ENCODE data around the gene RNF213. TPM values are rescaled to one million over a fixed set of nuclear protein-coding genes. Genes with fewer than 3 reads are reported as not detected.
"Not testable (repeated sequence)": the region's sequence is repeated elsewhere in the genome, so short reads cannot be mapped to it uniquely, and the experiment has no call there.

Gene RNF213
- total RNA-seq, 1 experiment from 2014 or later = 64.9 TPM

DNA sequence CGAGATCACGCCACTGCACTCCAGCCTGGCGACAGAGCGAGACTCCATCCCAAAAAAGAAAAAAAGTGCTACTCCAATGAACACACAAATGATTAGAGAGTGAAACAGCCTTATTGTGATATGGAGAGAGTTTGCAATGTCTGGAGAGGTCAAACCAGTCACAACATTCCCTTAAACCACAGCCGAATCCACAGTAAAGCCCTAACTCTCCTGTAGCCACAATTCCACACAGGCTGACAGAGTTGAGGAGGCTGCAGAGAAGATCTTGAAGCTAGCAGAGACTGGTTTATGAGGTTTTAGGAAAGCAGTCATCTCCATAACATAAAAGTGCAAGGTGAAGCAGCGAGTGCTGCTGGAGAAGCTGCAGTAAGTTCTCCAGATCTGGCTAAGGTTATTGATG is 6.7 kb downstream of the RNF213 start:
- DNase-seq (ENCODE audit: low read depth) = no peak

DNA sequence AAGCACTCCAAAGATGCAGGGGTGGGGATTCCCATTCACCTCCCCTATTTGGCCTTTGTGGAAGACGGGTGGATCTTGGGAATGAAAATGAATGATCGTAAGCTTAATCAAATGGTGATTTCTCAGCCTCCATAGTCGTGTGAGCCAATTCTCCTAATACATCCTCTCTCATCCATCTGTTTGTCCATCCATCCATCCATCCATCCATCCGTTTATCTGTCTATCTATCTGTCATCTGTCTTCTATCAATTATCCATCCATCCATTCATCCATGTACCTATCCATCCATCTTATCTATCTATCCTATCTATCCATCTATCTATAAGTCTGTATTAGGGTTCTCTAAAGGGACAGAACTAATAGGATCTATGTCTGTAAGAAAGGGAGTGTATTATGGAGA is 7.8 kb downstream of the RNF213 start:
- DNase-seq (ENCODE audit: low read depth) = no peak

DNA sequence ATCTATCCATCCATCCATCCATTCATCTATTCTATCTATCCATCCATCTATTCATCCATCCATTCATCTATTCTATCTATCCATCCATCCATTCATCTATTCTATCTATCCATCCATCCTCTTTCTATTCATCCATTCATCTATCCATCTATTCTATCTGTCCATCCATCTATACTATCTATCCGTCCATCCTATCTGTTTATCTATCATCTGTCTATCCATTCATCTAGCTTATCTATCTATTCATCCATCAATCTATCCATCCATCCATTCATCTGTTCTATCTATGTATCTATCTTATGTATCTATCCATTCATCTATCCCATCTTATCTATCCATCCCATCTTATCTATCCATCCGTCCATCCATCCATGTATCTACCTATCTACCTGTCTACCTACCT is 8.8 kb downstream of the RNF213 start:
- DNase-seq (ENCODE audit: low read depth) = no peak

DNA sequence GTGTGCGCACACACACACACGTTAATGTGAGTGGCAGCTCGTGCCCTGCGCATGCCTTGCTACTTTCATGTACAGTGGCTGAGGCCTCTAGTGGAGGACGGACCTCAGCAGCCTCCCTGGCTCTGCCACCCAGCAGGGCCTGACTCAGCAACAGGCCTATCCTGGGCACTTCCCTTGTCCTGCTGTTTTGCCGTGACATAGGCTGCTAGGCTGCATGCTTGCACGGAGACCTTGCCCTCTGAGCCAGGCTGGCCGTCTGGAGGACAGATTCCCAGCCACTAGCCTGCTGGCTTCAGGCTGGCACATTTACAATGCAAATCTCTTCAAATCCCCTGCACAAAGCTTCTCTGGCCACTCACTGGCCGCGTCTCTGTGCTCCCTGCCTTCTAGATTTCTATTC is 9.5 kb downstream of the RNF213 start:
- no peak for DNase-seq (ENCODE audit: low read depth)

DNA sequence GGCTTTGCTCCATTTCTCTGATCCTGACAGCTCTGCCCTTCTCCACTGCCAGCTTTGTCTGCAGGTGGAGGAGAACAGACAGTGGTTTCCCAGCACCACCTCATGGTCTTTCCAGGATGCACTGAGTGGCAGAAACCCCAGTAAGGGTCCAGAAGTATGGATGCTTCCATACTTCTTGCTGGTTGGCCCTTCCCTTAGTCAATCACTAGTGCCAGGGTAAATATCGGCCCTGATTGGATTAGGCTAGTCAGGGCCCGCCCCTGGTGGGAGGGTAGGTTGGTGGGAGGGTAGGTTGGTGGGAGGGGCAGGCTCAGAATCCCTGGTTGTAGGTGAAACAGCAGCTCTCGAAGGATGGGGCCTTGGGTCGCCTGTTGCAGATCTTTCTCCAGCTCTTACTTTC is 10.2 kb downstream of the RNF213 start:
- no peak for DNase-seq (ENCODE audit: low read depth)

DNA sequence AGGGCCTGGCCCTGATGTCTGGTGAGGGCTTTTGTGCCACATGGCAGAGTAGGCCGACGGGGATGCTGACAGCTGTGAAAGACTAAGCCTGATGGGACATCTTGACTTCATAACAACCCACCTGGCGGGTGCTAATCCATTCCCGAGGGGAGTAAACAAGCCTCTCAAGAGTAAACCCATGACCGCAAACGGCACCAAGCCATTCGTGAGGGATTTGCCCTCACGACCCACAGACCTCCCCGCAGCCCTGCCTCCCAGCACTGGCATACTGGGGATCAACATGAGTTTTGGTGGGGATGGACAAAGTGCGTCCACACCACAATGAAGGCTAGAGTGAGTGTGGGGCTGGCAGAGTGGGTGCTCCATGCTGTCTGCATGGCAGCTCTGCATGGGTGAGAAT is 11.7 kb downstream of the RNF213 start:
- DNase-seq (ENCODE audit: low read depth) = no peak

DNA sequence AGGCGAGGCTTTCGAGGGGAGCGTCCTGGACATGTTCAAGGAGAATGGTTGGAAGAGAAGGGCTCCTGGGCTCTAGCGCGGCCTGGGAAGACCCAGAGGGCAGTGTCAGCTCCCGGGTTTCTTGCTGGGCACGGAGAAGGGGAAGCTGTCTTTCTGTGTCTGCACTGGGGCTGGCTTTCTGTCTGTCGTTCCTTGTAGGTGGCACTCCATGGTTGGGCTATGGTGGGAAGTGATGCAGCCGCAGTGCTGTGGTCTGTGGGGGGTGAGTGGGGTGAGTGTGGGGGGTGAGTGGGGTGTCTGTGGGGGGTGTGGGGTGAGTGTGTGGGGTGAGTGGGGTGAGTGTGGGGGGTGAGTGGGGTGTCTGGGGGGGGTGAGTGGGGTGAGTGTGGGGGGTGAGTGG is 13.7 kb downstream of the RNF213 start:
- DNase-seq (ENCODE audit: low read depth) = no peak

DNA sequence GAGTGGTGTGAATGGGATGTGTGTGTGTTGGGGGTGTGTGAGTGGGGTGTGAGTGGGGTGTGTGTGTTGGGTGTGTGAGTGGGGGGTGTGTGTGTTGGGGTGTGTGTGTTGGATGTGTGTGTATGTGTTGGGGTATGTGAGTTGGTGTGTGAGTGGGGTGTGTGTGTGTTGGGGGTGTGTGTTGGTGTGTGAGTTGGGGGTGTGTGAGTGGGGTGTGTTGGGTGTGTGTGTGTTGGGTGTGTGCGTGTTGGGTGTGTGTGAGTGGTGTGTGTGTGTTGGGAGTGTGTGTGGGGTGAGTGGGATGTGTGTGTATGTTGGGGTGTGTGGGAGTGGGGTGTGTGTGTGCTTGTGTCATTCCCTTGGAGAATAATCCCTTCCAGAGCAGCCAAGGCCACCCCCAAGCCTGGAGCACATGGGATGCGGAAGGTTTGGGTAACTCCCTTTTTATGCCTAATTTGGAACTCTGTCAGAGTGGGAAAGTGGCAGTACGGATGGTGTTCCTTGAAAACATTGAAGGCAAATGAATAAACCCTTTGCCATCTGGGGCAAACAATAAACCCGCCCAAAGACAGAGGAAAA is 14.3 kb downstream of the RNF213 start:
- DNase-seq (ENCODE audit: low read depth) = no peak

DNA sequence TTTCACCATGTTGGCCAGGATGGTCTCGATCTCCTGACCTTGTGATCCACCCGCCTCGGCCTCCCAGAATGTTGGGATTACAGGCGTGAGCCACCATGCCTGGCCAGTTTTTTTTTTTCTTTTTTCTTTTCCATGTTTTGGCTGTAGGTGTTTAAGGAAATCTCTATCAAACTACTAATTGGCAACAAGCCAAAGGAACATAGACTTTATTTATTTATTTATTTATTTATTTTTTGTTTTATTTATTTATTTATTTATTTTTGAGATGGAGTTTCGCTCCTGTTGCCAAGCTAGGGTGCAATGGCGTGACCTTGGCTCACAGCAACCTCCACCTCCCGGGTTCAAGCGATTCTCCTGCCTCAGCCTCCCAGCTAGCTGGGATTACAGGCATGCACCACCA is 15.2 kb downstream of the RNF213 start:
- DNase-seq (ENCODE audit: low read depth) = not testable (repeated sequence)

DNA sequence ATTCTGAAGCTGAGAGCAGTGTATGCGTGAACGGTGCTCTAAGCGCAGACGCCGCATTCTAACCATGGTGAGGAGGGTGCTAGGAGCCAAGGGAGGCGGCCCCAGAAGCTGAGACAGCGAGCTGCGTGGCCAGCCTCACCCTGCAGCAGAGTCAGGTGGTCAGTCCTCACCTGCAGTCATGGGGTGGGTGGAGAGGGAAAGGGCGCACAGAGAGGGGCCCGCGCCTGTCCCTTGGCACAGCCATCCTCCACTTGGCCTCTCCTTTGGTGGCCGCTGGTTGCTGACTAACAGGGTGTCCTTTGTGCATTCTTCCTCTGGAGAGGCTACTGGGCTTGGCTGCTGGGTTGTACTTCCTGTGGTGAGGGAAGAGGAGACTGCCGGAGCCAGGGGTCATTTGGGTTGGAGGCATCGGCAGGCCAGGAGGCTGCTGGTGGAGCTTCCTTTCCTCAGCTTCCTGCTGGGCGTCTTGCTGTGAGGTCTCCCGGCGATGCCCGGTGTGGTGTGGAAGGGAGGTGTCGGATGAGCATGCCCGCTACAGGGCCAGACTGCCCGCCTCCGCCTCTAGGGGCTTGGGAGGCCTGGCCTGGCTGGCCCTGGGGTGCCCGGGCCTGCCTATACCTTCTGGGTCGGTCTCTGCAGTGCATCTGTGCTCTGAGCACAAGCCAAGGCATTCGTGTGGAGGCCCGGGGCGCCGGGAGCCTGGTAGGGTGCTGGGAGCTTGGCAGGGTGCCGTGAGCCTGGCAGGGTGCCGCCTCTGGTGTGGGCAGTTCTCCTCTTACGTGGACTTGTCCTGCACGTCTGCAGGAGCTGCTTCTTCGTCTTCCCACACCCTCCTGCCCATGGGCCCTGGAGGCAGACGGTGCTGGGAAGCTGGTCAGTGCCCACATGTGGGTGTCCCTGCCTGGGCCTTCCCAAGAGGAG is 17.4 kb downstream of the RNF213 start:
- no peak for DNase-seq (ENCODE audit: low read depth)

DNA sequence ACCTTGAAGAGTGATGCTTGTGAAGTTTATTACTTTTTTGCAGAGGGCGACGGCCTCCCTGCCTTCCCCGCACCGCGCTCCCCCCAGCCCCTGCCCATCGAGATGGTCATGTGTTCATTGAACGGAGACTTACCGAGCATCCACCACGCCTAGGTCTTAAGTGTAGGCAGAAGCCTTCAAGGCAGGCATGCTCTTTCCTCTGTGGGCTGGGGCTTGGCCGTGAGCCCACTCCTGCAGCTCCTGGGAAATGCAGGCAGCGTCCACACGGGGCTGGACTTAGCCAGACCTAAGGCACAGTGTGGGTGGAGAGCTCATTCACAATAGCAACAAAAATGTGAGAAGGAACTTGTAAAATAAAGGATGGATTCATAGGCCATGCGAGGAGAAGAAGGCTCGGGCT is 19.2 kb downstream of the RNF213 start:
- DNase-seq (ENCODE audit: low read depth) = peak; percentile 46

DNA sequence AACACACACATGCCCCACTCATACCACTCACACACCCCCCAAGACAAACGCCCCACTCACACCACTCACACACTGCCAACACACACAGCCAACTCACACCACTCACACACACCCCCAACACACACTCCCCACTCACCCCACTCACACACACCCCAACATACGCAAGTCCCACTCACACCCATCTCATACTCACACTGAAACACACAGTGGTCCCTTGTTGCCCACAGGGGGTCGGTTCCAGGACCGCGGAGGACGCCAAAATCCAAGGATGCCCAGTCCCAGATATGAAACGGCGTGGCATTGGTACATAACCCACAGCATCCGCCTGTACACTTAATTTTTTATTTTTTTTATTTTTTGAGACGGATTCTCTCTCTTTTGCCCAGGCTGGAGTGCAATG is 20.9 kb downstream of the RNF213 start:
- DNase-seq (ENCODE audit: low read depth) = no peak

DNA sequence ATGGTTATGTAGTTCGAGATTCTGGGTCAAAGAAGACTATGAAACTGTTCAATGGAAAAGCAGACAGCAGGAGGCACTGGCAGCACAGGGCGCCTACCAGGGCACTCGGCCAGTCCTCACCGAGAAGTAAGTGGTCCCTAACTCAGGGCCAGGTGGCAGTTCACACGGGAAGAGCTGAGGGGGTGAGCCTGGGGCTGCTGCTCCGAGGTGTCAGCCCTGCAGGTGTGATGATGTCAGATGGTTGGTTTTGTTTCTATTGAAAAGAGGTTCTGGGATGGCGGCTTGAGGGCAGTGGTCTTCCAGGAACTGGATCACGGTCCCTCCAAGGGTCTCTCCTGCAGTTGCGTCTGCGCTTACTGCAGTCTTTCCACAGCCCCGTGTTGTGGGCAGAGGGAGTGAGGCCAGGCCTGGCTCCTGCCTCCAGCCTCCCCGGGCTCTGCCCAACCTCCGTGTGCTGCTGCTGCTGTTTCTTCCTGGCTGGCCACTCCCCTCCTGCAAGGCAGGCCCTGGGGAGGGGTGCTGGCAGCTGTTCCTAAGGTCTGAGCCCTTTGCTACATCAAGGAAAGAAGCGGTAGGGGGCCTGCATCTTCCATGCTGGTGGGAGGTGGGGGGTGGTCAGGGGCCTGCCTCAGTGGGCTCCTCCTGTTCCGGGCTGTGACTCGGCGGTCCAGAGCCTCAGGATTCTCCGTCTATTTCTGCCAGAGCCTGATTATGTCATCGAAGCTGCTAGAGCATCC is 22.6 kb downstream of the RNF213 start:
- no peak for DNase-seq (ENCODE audit: low read depth)

DNA sequence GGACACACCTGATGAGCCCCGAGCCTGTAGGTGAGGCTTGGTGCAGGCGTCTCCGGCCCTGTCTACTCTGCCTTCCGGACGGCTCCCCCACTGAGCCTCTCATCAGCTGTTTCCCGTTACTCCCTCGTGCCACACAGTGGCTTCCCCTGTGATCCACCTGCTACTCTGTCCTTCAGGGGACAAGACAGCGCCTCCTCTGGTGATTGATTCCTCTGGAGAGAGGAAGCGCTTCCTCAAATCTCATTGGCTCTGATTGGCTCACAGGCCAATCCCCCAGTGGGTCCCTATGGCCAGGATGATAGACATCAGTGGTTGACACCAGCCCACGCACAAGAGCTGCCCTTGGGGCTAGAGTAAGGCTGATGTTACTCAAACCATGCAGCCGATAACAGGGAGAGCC is 24.0 kb downstream of the RNF213 start:
- DNase-seq (ENCODE audit: low read depth) = no peak

DNA sequence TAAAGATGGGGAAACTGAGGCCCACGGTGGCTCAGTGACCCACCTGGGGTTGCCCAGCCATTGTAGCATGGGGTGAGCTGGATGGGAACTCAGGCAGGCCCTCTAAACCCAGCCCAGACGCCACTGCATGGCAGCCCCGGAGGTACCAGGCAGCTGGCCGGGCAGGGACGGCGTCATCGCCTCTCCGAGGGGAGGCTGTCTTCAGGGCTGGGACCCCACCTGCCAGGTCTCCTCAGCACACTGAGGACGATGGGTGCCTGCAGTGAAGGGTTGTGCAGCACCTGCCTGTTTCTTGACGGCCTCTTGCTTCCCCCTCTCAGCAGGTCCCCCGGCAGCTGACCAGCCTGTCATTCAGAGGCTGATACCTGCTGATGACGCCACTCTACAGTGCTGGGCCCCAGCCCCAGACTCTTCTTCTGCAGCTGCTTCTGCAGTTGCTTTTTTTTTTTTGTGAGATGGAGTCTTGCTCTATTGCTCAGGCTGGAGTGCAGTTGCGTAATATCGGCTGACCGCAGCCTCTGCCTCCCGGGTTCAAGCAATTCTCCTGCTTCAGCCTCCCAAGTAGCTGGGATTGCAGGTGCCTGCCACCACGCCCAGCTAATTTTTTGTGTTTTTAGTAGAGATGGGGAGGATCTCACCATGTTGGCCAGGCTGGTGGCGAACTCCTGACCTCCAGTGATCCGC is 24.7 kb downstream of the RNF213 start:
- no peak for DNase-seq (ENCODE audit: low read depth)

DNA sequence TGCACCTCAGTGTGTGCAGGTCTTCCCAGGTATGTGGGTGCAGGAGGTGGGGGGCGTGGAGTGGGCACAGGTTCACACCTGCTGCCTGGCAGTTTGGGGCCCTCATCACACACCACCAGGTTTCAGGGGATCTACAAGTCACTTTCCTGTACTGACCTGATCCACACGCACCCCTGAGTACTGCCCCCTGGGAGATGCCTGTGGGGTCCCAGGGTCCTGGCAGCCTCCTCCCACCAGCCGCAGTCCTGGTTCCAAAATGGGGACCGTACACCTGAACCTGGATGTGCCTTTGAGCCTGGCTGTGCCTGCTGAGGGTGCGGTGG is 25.9 kb downstream of the RNF213 start:
- no peak for DNase-seq (ENCODE audit: low read depth)

DNA sequence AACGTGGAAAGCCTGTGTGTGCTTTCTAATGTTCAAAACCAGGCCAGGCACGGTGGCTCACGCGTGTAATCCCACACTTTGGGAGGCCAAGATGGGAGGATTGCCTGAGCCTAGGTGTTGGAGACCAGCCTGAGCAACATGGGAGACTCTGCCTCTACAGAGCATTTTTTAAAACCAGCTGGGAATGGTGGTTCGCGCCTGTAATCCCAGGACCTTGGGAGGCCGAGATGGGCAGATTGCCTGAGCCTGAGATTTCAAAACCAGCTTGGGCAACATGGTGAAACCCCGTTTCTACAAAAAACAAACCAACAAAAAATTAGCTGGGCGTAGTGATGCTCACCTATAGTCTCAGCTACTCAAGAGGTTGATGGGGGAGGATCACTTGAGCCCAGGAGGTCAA is 26.4 kb downstream of the RNF213 start:
- no peak for DNase-seq (ENCODE audit: low read depth)

DNA sequence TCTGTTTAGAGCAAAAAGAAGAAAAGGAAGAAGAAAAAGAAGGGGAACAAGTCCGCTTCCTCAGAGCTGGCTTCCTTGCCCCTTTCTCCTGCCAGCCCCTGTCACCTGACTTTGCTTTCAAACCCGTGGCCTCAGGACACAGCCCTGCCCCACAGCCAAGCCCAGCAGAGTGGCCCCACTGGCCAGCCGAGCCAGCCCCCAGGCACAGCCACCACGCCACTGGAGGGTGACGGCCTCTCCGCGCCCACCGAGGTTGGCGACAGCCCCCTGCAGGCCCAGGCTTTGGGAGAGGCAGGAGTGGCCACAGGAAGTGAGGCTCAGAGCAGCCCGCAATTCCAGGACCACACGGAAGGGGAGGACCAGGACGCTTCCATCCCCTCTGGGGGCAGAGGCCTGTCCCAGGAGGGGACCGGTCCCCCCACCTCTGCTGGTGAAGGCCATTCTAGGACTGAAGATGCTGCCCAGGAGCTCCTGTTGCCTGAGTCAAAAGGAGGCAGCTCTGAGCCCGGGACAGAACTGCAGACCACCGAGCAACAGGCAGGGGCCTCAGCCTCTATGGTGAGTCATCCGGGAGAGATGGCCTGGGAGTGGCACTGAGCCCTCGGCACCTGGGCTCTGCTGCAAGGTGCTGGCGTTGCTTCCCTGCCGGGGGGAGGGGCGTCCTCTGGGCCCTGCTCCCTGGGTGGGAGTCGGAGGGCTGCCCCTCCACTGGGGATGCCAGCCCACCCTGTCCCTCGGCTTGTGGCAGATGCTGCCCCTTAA is 27.3 kb downstream of the RNF213 start:
- DNase-seq (ENCODE audit: low read depth) = no peak

DNA sequence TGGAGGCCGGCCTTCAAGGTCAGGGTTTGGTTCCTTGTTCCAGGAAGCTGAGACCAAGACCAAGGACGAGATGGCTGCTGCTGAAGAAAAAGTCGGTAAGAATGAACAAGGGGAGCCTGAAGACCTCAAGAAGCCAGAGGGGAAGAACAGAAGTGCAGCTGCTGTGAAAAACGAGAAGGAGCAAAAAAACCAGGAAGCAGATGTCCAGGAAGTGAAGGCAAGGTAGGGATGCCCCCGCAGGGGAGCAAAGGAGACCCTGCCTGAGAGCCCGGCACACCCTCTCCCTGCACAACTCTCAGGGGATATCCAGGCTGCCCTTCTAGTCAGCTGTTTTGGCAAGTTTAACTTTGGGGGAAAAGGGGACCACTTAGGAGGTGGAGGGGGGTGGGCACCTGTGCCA is 29.0 kb downstream of the RNF213 start:
- no peak for DNase-seq (ENCODE audit: low read depth)

DNA sequence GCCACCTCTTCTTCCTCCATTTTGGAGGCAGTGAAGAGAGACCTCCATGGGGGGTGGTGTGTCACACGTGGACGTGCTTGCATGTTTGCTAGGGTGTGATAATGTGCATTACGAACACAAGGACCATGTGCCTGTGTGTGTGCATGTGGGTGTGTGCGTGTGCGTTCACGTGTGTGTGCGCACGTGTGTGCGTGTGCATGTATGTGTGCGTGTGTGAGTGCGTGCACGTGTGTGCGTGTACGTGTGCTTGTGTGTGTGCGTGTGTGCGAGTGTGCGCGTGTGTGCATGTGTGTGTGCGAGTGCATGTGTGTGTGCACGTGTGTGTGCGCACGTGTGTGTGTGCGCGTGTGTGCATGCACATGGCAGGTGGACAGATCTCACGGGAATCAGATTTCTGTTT is 29.5 kb downstream of the RNF213 start:
- DNase-seq (ENCODE audit: low read depth) = no peak

DNA sequence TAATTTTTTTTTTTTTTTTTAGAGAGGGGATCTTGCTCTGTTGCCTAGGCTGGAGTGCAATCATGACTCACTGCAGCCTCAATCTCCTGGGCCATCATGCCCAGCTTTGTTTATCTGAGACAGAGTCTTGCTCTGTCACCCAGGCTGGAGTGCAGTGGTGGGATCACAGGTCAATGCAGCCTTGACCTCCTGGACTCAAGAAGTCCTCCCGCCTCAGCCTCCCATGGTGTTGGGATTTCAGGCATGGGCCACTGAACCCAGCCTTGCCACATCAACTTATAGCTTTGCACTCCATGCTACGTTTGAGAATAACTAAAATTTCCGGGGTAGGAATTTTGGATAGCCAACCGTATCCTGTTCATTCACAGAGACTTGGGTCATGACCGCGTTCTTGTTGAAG is 30.6 kb downstream of the RNF213 start:
- DNase-seq (ENCODE audit: low read depth) = no peak
